Immature natural killer cell (primary cell): ENCODE results near the gene TNFRSF13B. TPM values are rescaled to one million over a fixed set of nuclear protein-coding genes. Genes with fewer than 3 reads are reported as not detected.
"Not testable (repeated sequence)": the region's sequence is repeated elsewhere in the genome, so short reads cannot be mapped to it uniquely, and the experiment has no call there.

ENCODE experiments used
- DNase-seq, 3 donors: peaks; one replicate each; pipeline ENCODE4 v3.0.0; 2022; ENCODE audit warnings: mixed read lengths in 1 of 3
- H3K27ac Mint-ChIP-seq, 6 donors: one replicate each; pipeline ENCODE4 v1.8.0; 2020; ENCODE audit warnings: mixed read lengths in 6 of 6, mild to moderate bottlenecking in 5 of 6, inconsistent platforms in 4 of 6, moderate library complexity in 3 of 6
- H3K27me3 Mint-ChIP-seq, 3 donors: one replicate each; pipeline ENCODE4 v1.8.0; 2020 to 2021; ENCODE audit warnings: low read depth in 3 of 3, mild to moderate bottlenecking in 3 of 3, mixed read lengths in 3 of 3, moderate library complexity in 3 of 3, inconsistent platforms in 1 of 3
- H3K36me3 Mint-ChIP-seq, 3 donors: one replicate each; pipeline ENCODE4 v1.8.0; 2020; ENCODE audit warnings: mixed read lengths in 3 of 3, inconsistent platforms in 2 of 3, mild to moderate bottlenecking in 2 of 3
- H3K4me1 Mint-ChIP-seq, 2 donors: one replicate each; pipeline ENCODE4 v1.8.0; 2020; ENCODE audit warnings: inconsistent platforms in 2 of 2, mild to moderate bottlenecking in 2 of 2, mixed read lengths in 2 of 2, moderate library complexity in 1 of 2
- H3K4me3 Mint-ChIP-seq, 5 donors: one replicate each; pipeline ENCODE4 v1.8.0; 2020; ENCODE audit warnings: mild to moderate bottlenecking in 5 of 5, mixed read lengths in 5 of 5, inconsistent platforms in 3 of 5, moderate library complexity in 3 of 5
- H3K9me3 Mint-ChIP-seq, 6 donors: one replicate each; pipeline ENCODE4 v1.8.0; 2020; ENCODE audit warnings: mild to moderate bottlenecking in 6 of 6, mixed read lengths in 6 of 6, inconsistent platforms in 4 of 6, moderate library complexity in 3 of 6
- polyA plus RNA-seq, 3 donors: library from polyadenylated mRNA; unstranded; fragments of 300-500 nt; fragmentation: Illumina TruSeq; gene quantifications; one replicate each; pipeline ENCODE4 v1.2.3, GENCODE V29; 2021

The TNFRSF13B gene
- polyA plus RNA-seq, 3 donors from 2014 or later, result not detected

- Mint-ChIP-seq H3K27me3 (peaks cover 0 to 3% (median 2%) of the 10 kb centered on the region in 3 donors), H3K4me1 (no peaks in the 10 kb centered on the region), H3K27ac (no peak overlapping the region), H3K36me3 (no peaks in the 10 kb centered on the region), H3K9me3 (no peaks in the 10 kb centered on the region), H3K4me3 (no peak overlapping the region)
- DNase-seq, result no peak
These were observed 428 bp upstream of the TNFRSF13B start for GRCh38 chr17:16972346-16972745.

DNA sequence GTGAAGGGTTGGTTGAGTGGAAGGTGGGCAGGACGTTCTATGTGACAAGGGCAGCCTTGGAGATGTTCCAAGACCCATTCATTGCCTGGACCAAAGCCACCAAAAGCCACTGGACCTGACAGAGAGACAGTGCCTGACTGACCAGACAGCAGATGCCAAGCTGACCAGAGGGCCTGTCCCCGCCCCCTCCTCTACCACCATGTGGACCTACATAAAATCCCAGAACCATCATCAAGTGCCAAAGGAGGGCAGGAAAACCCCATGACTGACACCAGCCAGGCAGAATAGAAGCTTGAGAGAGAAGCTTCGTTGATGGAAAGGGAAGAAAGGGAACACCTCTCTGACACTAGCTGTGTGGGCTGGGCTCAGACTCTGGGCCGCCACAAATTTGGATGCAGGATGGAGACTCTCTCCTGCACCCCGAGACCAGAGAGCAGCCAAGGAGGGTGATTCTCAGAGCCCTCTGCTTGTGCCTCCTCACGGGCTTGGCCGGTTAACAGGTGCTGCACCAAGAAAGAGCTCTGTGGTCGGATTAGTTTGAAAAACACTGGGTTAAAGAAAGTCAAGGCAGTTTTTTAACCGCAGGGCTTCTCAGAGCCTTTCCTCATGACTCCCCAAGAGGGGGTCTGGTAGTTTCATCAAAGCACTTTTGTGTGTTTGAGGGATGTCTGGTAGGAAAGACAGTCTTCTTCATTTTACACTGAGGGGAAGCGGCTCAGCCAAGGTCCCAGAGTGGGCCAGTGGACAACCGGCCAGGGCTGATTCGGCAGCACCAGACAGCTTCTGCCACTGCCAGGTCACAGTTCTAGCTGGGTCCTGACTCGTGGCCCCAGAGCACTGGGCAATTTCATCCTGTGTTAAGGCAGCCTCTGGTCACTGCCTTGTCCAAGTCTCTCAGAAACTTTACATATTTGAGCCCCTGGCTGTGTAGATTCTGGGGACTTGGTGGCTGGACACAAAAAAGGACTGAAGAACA, 1.7 kb downstream of the TNFRSF13B start:
- H3K9me3 Mint-ChIP-seq, result no peaks in the 10 kb centered on the region
- peaks cover 0 to 4% (median 3%) of the 10 kb centered on the region in 3 donors for H3K27me3 Mint-ChIP-seq
- no peak overlapping the region for H3K27ac Mint-ChIP-seq
- no peaks in the 10 kb centered on the region for H3K36me3 Mint-ChIP-seq
- no peak overlapping the region for H3K4me3 Mint-ChIP-seq
- H3K4me1 Mint-ChIP-seq, result no peaks in the 10 kb centered on the region
- no peak for DNase-seq

DNA sequence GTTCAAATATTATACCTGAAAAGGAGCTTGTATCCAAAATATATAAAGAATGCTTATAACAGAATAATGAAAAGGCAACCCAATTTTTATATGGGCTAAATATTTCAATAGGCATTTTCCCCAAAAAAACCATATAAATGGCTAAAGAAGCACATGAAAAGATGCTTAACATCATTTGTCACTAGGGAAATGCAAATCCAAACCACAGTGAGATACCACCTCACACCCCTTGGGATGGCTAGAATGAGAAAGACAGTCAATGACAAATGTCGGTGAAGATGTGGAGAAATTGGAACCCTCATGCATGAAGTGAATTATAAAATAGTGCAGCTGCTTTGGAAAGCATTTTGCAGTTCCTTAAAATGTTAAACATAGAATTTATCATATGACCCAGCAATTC, 3.1 kb downstream of the TNFRSF13B start:
- no peaks in the 10 kb centered on the region for H3K36me3 Mint-ChIP-seq
- no peak overlapping the region for H3K4me3 Mint-ChIP-seq
- peaks cover 0 to 7% (median 5%) of the 10 kb centered on the region in 3 donors for H3K27me3 Mint-ChIP-seq
- no peak overlapping the region for H3K27ac Mint-ChIP-seq
- no peaks in the 10 kb centered on the region for H3K4me1 Mint-ChIP-seq
- no peak for DNase-seq
- H3K9me3 Mint-ChIP-seq, result no peaks in the 10 kb centered on the region

DNA sequence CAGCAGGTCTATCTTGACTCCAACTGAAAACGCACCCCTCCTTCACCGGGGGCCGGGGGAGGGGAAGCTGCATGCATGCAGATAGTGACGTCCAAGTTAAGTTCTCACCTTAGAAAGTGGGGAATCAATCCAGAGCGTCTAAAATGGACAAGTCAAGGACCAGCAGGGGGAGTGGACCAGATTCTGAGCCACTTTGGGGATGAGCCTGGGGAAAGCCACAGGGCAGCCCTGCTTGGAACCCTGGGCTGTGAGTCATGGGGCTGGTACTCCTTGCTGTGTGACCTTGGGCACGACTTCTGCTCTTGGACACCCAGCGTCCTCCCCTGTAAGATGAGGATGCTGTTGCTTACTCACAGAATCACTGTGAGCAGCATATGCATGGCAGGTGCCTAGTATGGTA, 9.1 kb downstream of the TNFRSF13B start:
- H3K4me1 Mint-ChIP-seq, result no peaks in the 10 kb centered on the region
- H3K9me3 Mint-ChIP-seq, result no peaks in the 10 kb centered on the region
- DNase-seq, result no peak
- H3K36me3 Mint-ChIP-seq, result peaks cover 0 to 4% (median 0%) of the 10 kb centered on the region in 3 donors
- H3K4me3 Mint-ChIP-seq, result no peak overlapping the region
- peaks cover 5 to 10% (median 9%) of the 10 kb centered on the region in 3 donors for H3K27me3 Mint-ChIP-seq
- H3K27ac Mint-ChIP-seq, result no peak overlapping the region

- Mint-ChIP-seq H3K4me3 (no peak overlapping the region), H3K27ac (no peak overlapping the region), H3K27me3 (peaks cover 7 to 10% (median 9%) of the 10 kb centered on the region in 3 donors), H3K4me1 (no peaks in the 10 kb centered on the region), H3K36me3 (peaks cover 0 to 4% (median 0%) of the 10 kb centered on the region in 3 donors), H3K9me3 (no peaks in the 10 kb centered on the region)
- DNase-seq, result no peak
These were observed 10.1 kb downstream of the TNFRSF13B start for GRCh38 chr17:16961792-16962191.

GRCh38 chr17:16961022-16961421, 10.9 kb downstream of the TNFRSF13B start:
- DNase-seq, H3K27ac Mint-ChIP-seq, H3K4me3 Mint-ChIP-seq, H3K36me3 Mint-ChIP-seq, H3K4me1 Mint-ChIP-seq, H3K9me3 Mint-ChIP-seq: not testable (repeated sequence)
- peaks cover 7 to 15% (median 10%) of the 10 kb centered on the region in 3 donors for H3K27me3 Mint-ChIP-seq

- H3K27me3 Mint-ChIP-seq, result peaks cover 5 to 16% (median 12%) of the 10 kb centered on the region in 3 donors
- H3K36me3 Mint-ChIP-seq, DNase-seq, H3K27ac Mint-ChIP-seq, H3K4me3 Mint-ChIP-seq, H3K9me3 Mint-ChIP-seq, H3K4me1 Mint-ChIP-seq: not testable (repeated sequence)
These were observed 16.9 kb downstream of the TNFRSF13B start for GRCh38 chr17:16955011-16955410.

DNA sequence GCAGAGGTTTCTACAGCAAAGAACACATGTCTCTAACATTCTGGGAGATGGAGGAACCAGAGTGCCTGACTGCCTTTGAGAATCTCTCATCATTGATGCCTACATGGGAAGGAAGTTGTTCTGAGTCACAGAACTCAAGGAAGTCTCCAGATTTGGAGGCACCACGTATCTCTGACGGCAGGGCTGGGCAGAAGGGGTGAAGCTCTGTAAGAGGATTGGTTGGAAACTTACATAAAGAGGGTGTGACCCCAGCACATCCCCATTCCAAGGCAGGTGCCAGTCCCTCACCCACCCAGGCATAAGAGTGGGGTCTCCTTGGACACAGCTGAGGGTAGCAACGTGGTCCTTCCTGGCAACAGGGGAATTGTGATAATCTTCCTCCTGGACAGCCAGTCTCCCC, 17.4 kb downstream of the TNFRSF13B start:
- H3K27ac Mint-ChIP-seq, result no peak overlapping the region
- H3K9me3 Mint-ChIP-seq, result peaks cover 0 to 3% (median 0%) of the 10 kb centered on the region in 6 donors
- H3K36me3 Mint-ChIP-seq, result no peaks in the 10 kb centered on the region
- DNase-seq, result no peak
- no peak overlapping the region for H3K4me3 Mint-ChIP-seq
- H3K27me3 Mint-ChIP-seq, result peaks cover 5 to 16% (median 12%) of the 10 kb centered on the region in 3 donors
- no peaks in the 10 kb centered on the region for H3K4me1 Mint-ChIP-seq

- H3K4me1 Mint-ChIP-seq, result no peaks in the 10 kb centered on the region
- no peak overlapping the region for H3K4me3 Mint-ChIP-seq
- H3K9me3 Mint-ChIP-seq, result peaks cover 4 to 6% (median 6%) of the 10 kb centered on the region in 6 donors
- H3K27ac Mint-ChIP-seq, result no peak overlapping the region
- peaks cover 5 to 15% (median 12%) of the 10 kb centered on the region in 3 donors for H3K27me3 Mint-ChIP-seq
- DNase-seq, result no peak
- H3K36me3 Mint-ChIP-seq, result peaks cover 0 to 4% (median 3%) of the 10 kb centered on the region in 3 donors
These were observed 18.1 kb downstream of the TNFRSF13B start for GRCh38 chr17:16953841-16954240.

DNA sequence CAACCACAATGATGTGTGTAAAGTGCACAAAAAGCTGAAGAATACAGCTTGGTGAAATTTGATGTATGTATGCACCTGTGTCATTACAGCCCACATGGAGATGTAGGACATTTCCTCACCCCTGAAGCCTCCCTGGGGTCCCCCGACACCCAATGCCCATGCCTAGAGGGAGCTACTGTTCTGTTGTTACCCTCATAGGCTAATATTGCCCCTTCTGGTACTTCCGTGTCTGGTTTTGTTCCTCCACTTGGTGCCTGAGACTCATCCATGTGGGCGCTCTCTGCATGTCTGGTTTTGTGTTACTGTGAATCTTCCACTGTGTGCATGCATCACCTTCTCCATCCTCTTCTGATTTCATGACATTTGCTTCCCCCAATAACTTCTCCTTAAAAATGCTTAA, 18.6 kb downstream of the TNFRSF13B start:
- DNase-seq, result no peak
- Mint-ChIP-seq H3K4me3 (no peak overlapping the region), H3K36me3 (peaks cover 0 to 7% (median 3%) of the 10 kb centered on the region in 3 donors), H3K9me3 (peaks cover 6 to 10% (median 8%) of the 10 kb centered on the region in 6 donors), H3K27me3 (peaks cover 10 to 13% (median 12%) of the 10 kb centered on the region in 3 donors), H3K27ac (no peak overlapping the region), H3K4me1 (no peaks in the 10 kb centered on the region)

- H3K27ac Mint-ChIP-seq, result no peak overlapping the region
These were observed 19.5 kb downstream of the TNFRSF13B start for GRCh38 chr17:16952401-16952800.

DNA sequence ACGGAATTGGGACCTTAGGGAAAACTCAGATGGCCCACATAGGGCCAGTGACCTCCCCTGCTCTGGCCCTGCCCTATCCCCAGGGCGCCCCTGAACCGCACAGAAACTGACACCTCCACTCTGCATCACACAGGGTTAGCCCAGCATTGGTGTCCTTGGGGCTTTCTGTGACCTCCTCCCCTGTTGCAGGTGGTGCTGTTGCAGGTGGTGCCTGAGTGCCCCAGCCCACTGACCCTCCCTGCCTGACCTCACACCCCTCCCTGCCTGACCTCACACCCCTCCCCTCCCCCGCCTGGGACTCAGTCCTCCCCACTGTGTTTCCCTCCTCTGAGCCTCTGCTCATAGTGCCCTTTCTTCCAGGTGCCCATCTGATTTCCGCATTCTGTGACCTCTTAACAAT, 21.4 kb downstream of the TNFRSF13B start:
- no peak for DNase-seq
- H3K9me3 Mint-ChIP-seq, result peaks cover 6 to 10% (median 8%) of the 10 kb centered on the region in 6 donors
- H3K27me3 Mint-ChIP-seq, result peaks cover 11 to 12% (median 11%) of the 10 kb centered on the region in 3 donors
- H3K27ac Mint-ChIP-seq, result no peak overlapping the region
- peaks cover 0 to 7% (median 3%) of the 10 kb centered on the region in 3 donors for H3K36me3 Mint-ChIP-seq
- no peaks in the 10 kb centered on the region for H3K4me1 Mint-ChIP-seq
- H3K4me3 Mint-ChIP-seq, result no peak overlapping the region

More at GRCh38 chr17:16952401-16952800, 19.5 kb downstream of the TNFRSF13B start:
- H3K4me1 Mint-ChIP-seq, result no peaks in the 10 kb centered on the region
- H3K27me3 Mint-ChIP-seq, result peaks cover 12 to 13% (median 13%) of the 10 kb centered on the region in 3 donors
- no peak overlapping the region for H3K4me3 Mint-ChIP-seq
- peaks cover 0 to 7% (median 3%) of the 10 kb centered on the region in 3 donors for H3K36me3 Mint-ChIP-seq
- no peak for DNase-seq
- peaks cover 6 to 10% (median 8%) of the 10 kb centered on the region in 6 donors for H3K9me3 Mint-ChIP-seq

DNA sequence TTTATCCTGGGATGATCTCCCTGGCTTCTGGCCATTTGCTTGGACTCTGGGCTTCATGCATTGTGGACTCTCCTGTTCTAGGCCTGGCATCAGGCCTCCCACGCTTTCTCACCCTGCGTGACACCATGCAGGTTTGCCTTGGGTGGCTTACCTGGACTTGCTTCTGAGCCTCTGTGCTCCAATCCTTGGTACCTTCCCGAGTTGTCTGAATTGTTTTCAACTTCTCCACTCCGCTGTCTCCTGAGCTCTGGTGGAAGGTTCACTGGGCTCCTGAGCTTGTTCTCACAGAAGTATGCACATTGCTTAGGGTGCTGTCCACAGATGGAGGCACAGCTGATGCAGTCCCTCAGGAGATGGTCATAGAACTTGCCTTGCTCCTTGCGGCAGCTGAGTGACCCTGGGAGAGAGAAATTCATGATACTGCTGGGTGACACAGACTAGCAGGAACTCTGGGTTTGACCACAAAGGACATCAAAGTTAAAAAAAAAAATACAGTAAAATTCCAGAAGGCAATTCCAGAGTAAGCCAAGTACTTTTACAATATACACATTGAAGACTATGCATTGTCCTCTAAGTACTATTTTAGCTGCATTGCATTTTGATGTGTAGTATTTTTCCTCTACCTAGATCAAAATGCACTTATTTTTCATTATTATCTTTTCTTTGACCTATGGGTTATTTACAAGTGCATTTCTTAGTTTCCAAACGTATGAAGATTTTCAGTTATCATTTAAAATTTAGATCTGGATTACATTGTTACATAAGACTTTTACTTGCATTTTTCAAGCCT, 23.1 kb downstream of the TNFRSF13B start:
- no peak overlapping the region for H3K4me3 Mint-ChIP-seq
- peaks cover 9 to 11% (median 9%) of the 10 kb centered on the region in 3 donors for H3K27me3 Mint-ChIP-seq
- H3K9me3 Mint-ChIP-seq, result peaks cover 6 to 10% (median 8%) of the 10 kb centered on the region in 6 donors
- no peaks in the 10 kb centered on the region for H3K4me1 Mint-ChIP-seq
- DNase-seq, result no peak
- peaks cover 0 to 7% (median 3%) of the 10 kb centered on the region in 3 donors for H3K36me3 Mint-ChIP-seq
- H3K27ac Mint-ChIP-seq, result peak overlapping the region in 1 of 6 donors; percentile 44
